Neural progenitor cell (in vitro differentiated cells): ENCODE measurements around the gene KIAA0232.

Source experiments
- CTCF ChIP-seq: fragments of 200-600 bp; sonication (generic); IDR thresholded peaks from 2 replicates; pipeline ENCODE4 v1.5.1; 2017; ENCODE audit warnings: antibody characterized with exemption, mild to moderate bottlenecking
- EZH2 ChIP-seq: fragments of 200-600 bp; sonication (generic); IDR thresholded peaks from 2 replicates; pipeline ENCODE4 v1.6.1; 2017; ENCODE audit warnings: antibody characterized with exemption, mild to moderate bottlenecking, moderate library complexity

GRCh38 chr4:6755088-6755753, 27.3 kb upstream of the KIAA0232 start:
- TF ChIP-seq CTCF (no peak), EZH2 (no peak)
